Measurements from ENCODE around the gene UMODL1.

DNA sequence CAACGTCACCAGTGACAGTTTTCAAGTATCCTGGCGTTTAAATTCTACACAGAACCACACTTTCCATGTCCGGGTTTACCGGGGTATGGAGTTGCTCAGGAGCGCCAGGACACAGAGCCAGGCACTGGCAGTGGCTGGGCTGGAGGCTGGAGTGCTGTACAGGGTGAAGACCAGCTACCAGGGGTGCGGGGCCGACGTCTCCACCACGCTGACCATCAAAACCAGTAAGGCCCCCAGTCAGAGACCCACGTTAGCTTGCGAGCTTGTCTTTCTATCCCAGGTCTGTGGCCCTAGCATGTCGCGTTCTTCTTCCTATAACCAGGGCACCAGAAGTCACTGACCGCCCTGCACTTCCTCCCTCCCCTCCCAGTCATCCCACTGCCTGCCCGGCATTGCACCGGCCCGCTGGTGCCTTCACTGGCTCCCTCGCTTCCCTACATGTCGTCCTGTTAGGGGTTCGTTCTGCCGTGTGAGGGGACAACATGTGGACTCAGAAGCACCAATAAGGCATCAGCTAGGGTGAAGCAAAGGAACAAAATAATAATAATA, 27.9 kb downstream of the UMODL1 start:
- TF ChIP-seq GATA3 (IDR thresholded peaks at IDR 0.05; ENCODE audit: low read depth, low read length) (no peak), GATA2 (IDR thresholded peaks at IDR 0.05; ENCODE audit: low read depth, low read length) (no peak)

Data from SH-SY5Y (cell line).